GM19238 (cell line): Measurements from ENCODE around the gene IQSEC1.
A peak's percentile ranks its signal among the peaks of the same experiment; 100 is the strongest.

Experiments used
- DNase-seq: peaks from one replicate; pipeline ENCODE4 v3.0.0; 2011; ENCODE audit warnings: low spot score; ENCODE audit not compliant: insufficient read length

Gene IQSEC1

GRCh38 chr3:13107661-13108060, 34.4 kb upstream of the IQSEC1 start:
- no peak for DNase-seq

- DNase-seq: no peak
Observed at GRCh38 chr3:13106308-13107001, 33.2 kb upstream of the IQSEC1 start.

- no peak for DNase-seq
Observed at GRCh38 chr3:13105896-13106250, 32.6 kb upstream of the IQSEC1 start.

GRCh38 chr3:13105181-13105895, 32.1 kb upstream of the IQSEC1 start:
- DNase-seq: no peak

- DNase-seq: no peak
Observed at GRCh38 chr3:13104511-13104910, 31.3 kb upstream of the IQSEC1 start.

GRCh38 chr3:13103416-13104058, 30.3 kb upstream of the IQSEC1 start:
- DNase-seq: no peak

GRCh38 chr3:13102386-13103345, 29.4 kb upstream of the IQSEC1 start:
- DNase-seq: no peak

- no peak for DNase-seq
Observed at GRCh38 chr3:13099707-13100106, 26.5 kb upstream of the IQSEC1 start.

GRCh38 chr3:13098192-13098988, 25.2 kb upstream of the IQSEC1 start:
- DNase-seq: no peak

- DNase-seq: no peak
Observed at GRCh38 chr3:13096356-13096755, 23.1 kb upstream of the IQSEC1 start.

GRCh38 chr3:13095408-13095937, 22.2 kb upstream of the IQSEC1 start:
- no peak for DNase-seq

- DNase-seq: no peak
Observed at GRCh38 chr3:13093687-13094086, 20.5 kb upstream of the IQSEC1 start.

- no peak for DNase-seq
Observed at GRCh38 chr3:13092621-13093617, 19.7 kb upstream of the IQSEC1 start.

- DNase-seq: peak; percentile 82
Observed at GRCh38 chr3:13091898-13092611, 18.8 kb upstream of the IQSEC1 start.

- peak; percentile 52 for DNase-seq
Observed at GRCh38 chr3:13088028-13089006, 15.1 kb upstream of the IQSEC1 start.

- DNase-seq: no peak
Observed at GRCh38 chr3:13087320-13087990, 14.2 kb upstream of the IQSEC1 start.

- no peak for DNase-seq
Observed at GRCh38 chr3:13086531-13086981, 13.3 kb upstream of the IQSEC1 start.
